Stimulated activated naive CD8-positive, alpha-beta T cell treated with anti-CD3 and anti-CD28 coated beads, Interleukin-15, amount 100 ng/mL, for 72 hours (primary cell): ENCODE data around the gene RIBC2.

Source experiments
- ATAC-seq: fragments of 150-1000 bp; cut with Tn5 transposase; 2 replicates; pipeline ENCODE4 v1.10.0; 2021; ENCODE audit warnings: mild to moderate bottlenecking, moderate library complexity
- DNase-seq, 2 donors: peaks; one replicate each; pipeline ENCODE4 v3.0.0; 2021 to 2022
- H3K27ac Mint-ChIP-seq, 2 donors: one replicate each; pipeline ENCODE4 v1.8.0; 2022; ENCODE audit warnings: mild to moderate bottlenecking in 2 of 2, mixed read lengths in 2 of 2, moderate library complexity in 2 of 2
- H3K27me3 Mint-ChIP-seq: one replicate; pipeline ENCODE4 v1.8.0; 2022; ENCODE audit warnings: mixed read lengths
- H3K4me1 Mint-ChIP-seq: one replicate; pipeline ENCODE4 v1.8.0; 2022; ENCODE audit warnings: mild to moderate bottlenecking, mixed read lengths
- H3K4me3 Mint-ChIP-seq, 2 donors: one replicate each; pipeline ENCODE4 v1.8.0; 2022; ENCODE audit warnings: mild to moderate bottlenecking in 2 of 2, mixed read lengths in 2 of 2, moderate library complexity in 1 of 2
- H3K9me3 Mint-ChIP-seq, 2 donors: one replicate each; pipeline ENCODE4 v1.8.0; 2022; ENCODE audit warnings: mixed read lengths in 2 of 2

RIBC2 gene

DNA sequence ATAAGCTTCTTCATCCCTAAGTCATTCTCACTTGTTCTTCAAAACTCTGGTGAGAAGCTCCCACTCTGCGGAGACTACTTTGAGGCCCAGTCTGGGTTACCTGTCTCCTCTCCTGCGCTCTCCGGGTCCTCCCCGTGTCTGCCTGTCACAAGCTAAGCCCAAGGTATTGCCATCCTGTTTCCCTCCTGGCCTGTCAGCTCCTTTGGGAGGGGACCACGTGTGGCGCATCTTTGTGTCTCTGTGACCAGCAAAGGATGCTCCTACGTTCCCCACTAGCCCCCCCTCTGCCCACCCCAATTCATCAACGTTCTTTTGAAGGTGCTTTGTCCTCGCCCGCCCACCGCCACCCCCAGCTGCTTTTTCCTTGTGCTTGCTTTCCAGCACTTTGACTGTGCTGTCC lies 57.4 kb downstream of the RIBC2 start:
- Mint-ChIP-seq H3K4me3 (no peak overlapping the region), H3K9me3 (peaks cover 6 to 7% of the 10 kb centered on the region in 2 donors), H3K4me1 (no peaks in the 10 kb centered on the region), H3K27me3 (peaks cover 18% of the 10 kb centered on the region), H3K27ac (no peak overlapping the region)
- ATAC-seq (no peak), DNase-seq (no peak)

DNA sequence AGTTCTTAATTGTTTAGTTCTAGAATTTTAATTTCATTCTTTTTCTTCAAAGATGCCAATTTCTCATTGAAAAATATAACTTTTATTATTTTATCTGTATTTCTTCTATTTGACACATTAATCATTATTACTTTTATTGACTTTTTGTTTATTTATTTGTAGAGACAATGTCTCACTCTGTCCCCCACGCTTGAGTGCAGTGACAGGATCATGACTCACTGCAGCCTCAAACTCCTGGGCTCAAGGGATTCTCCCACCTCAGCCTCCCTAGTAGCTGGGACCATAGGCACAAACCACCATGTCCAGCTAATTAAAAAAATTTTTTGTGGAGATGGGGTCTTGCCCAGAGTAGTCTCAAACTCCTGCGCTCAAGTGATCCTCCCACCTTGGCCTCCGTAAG lies 58.9 kb downstream of the RIBC2 start:
- H3K27me3 Mint-ChIP-seq = peaks cover 18% of the 10 kb centered on the region
- no peaks in the 10 kb centered on the region for H3K4me1 Mint-ChIP-seq
- peaks cover 0 to 5% of the 10 kb centered on the region in 2 donors for H3K9me3 Mint-ChIP-seq
- H3K27ac Mint-ChIP-seq = peak overlapping the region in 1 of 2 donors; percentile 54
- no peak overlapping the region for H3K4me3 Mint-ChIP-seq
- DNase-seq (no peak), ATAC-seq (no peak)

DNA sequence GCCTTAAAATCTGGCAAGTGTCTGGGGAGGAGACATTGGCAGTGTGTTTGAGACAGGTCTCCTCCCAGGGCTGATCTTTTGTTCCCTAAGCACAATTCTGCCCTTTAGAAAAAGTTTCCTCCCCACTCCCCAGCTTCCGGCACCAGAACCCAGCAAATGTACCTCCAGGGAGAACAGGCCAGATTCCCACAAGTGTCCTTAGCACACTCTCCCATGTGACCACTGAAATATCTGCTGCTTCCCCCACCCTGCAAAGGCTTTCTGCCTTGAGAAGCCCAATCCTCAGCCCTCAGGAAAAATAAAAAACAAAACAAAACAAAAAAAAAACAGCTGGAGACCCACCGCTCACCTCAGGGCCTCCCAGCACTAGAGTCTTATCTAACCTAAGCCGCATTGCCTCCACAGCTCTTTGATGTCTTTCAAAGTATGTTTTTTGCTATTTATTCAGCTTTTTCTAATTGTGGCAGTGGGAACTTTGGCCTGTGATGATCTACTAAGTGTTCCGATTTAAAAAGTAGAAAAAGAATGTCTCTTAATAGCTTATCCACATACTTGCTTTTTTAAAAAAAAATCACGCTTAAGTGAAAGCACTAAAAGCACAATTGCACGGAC lies 60.2 kb downstream of the RIBC2 start:
- H3K4me3 Mint-ChIP-seq = no peak overlapping the region
- H3K27ac Mint-ChIP-seq = peak overlapping the region in 1 of 2 donors; percentile 59
- no peaks in the 10 kb centered on the region for H3K9me3 Mint-ChIP-seq
- ATAC-seq (no peak), DNase-seq (no peak)
- no peaks in the 10 kb centered on the region for H3K4me1 Mint-ChIP-seq
- peaks cover 18% of the 10 kb centered on the region for H3K27me3 Mint-ChIP-seq

DNA sequence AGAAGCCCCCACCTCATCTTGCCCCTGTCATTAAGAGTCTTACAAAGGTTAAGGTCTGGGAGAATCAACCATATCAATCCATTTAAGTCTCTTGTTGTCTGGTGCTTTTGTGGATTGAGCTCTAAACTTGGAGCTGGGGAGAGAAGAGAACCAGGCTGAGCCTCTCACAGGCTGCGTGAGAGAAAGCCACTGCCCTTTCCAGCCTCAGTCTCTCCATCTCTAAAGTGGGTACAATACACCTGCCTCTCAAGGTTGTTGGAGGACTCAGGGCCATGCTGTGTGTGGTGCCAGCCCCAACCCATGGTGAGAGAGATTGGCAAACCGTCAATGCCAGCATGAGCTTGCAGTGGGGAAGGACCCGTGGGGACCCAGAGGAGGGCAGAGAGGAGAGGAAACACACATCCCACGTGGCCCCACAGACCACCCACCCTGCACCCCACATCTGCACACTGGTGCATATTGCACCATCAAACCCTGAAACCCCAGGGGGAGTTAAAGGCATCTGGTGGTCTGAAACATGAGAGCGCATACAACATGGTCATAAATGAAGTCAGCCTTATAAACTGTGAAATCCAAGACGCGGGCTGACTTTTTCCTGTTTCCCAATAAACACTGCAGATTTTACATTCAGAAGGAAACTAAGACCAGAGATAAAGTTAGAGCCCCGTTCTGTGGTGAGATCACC lies 61.7 kb downstream of the RIBC2 start:
- no peak overlapping the region for H3K27ac Mint-ChIP-seq
- H3K4me3 Mint-ChIP-seq = no peak overlapping the region
- DNase-seq (no peak), ATAC-seq (no peak)
- no peaks in the 10 kb centered on the region for H3K9me3 Mint-ChIP-seq
- H3K4me1 Mint-ChIP-seq = no peaks in the 10 kb centered on the region
- peaks cover 18% of the 10 kb centered on the region for H3K27me3 Mint-ChIP-seq

DNA sequence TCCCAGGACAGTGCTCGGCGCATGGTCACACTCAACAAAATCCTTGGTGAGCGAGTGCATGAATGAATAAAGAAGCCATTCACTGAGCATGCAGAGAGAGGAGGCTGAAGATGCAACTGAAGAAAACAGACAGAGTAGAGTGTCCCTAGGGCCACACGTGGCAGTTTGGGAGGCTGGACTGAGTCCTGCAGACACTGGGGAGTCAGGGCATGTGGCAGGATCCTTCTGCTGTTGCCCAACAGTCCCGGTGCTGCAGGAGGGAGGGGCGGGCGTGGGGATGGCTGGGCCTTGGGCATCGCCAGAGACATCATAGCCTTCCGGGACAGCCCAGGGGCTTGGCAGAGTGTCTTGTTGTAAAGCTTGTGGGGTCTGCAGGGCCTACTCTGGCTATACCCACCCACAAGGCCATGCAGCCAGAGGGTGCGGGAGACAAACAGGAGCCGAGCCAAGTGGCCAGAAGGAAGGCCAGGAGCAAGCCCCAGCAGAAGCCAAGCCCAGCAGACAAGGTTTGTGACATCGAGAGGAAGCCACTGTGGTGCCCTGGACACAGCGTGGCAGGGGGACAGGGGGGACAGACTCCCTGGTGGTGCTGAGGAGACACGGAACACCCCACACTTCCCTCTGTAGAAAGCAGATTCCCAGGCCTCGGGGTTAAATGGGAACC lies 62.5 kb downstream of the RIBC2 start:
- H3K9me3 Mint-ChIP-seq = peaks cover 0 to 4% of the 10 kb centered on the region in 2 donors
- no peak overlapping the region for H3K4me3 Mint-ChIP-seq
- H3K27me3 Mint-ChIP-seq = peaks cover 18% of the 10 kb centered on the region
- H3K4me1 Mint-ChIP-seq = no peaks in the 10 kb centered on the region
- ATAC-seq = no peak
- DNase-seq = no peak
- no peak overlapping the region for H3K27ac Mint-ChIP-seq

DNA sequence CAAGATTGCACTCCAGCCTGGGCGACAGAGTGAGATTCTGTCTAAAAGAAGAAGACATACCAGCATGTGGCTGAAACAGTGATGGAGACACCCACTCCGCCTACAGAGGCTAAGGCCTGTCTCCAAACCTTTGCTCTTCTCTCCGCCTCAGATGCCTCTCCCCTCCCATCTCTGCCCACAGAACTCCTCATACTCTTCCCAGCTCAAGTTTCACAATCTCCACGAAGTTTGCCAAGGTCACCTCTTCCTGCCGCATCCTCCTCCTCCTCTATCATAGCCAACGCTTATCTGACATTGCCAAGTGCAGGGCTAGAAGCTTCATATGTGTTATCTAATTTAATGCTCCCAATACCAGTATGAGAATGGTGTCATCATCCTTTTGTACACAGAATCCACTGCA lies 63.3 kb downstream of the RIBC2 start:
- Mint-ChIP-seq H3K9me3 (peaks cover 0 to 6% of the 10 kb centered on the region in 2 donors), H3K4me3 (no peak overlapping the region), H3K4me1 (no peaks in the 10 kb centered on the region), H3K27me3 (peaks cover 18% of the 10 kb centered on the region), H3K27ac (no peak overlapping the region)
- DNase-seq (no peak), ATAC-seq (no peak)

DNA sequence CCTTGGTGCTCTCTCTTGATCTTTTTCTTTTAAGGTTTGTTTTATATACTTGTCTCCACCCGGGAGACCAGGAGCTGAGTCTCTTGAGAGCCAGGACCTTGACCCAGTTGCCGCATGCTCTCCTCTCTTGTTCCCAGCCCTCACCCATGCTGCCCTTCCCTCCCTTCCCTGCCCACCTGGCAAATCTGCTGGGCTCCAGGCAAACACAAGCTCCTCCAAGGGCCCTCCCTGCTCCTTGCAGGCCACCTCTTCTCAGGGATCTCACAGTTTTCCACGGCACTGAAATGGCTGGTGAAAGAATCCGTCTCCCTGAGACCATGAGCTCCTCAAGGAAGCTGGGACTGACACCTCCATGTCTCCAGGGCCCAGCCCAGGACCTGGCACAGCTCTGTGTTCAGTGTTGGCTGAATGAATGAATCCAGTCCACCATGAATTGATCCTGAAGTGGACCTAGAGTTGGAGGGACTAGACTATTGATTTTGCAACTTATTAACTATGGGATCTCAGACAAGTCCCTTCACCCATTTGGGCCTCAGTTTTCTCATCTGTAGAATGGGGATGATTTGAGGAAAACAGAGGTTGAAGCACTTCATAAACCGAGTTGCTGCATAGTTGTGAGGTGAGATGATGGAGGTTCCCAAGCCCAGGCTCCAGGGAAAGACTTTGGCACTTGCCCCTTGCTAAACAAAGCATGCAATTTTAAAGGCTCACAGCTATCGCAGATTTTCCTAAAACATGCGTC lies 64.0 kb downstream of the RIBC2 start:
- no peak for DNase-seq
- ATAC-seq = no peak
- H3K27ac Mint-ChIP-seq = no peak overlapping the region
- H3K4me1 Mint-ChIP-seq = no peaks in the 10 kb centered on the region
- H3K4me3 Mint-ChIP-seq = no peak overlapping the region
- peaks cover 18% of the 10 kb centered on the region for H3K27me3 Mint-ChIP-seq
- peaks cover 0 to 6% of the 10 kb centered on the region in 2 donors for H3K9me3 Mint-ChIP-seq

DNA sequence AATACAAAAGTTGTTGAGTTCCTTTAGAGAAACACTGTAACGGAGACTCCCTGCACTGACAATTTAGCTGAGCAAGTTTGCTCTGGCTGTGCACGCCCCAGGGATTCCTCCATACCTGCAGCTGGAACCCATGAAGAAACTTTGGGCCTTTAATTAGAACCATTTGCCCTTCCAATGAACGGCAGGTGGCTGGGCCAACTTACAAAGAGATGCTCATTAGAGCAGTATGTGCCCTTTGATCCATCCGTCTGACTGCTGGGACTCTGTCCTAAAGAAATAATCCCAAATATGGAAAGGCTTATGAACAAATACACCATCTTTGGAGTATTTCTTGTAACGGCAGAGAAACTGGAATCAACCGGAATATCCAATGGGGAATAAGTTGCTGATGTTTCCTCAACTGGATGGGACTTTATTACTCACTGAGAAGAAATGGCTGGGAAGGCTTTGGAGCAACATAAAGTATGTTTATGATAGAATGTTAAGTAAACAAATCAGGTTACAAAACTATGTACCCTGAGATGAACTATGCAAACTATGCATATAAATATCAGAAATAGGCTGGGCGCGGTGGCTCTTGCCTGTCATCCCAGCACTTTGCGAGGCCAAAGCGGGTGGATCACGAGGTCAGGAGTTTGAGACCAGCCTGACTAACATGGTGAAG lies 64.7 kb downstream of the RIBC2 start:
- ATAC-seq (no peak), DNase-seq (no peak)
- Mint-ChIP-seq H3K27ac (no peak overlapping the region), H3K4me3 (no peak overlapping the region), H3K9me3 (peaks cover 0 to 6% of the 10 kb centered on the region in 2 donors), H3K27me3 (peaks cover 16% of the 10 kb centered on the region), H3K4me1 (no peaks in the 10 kb centered on the region)

DNA sequence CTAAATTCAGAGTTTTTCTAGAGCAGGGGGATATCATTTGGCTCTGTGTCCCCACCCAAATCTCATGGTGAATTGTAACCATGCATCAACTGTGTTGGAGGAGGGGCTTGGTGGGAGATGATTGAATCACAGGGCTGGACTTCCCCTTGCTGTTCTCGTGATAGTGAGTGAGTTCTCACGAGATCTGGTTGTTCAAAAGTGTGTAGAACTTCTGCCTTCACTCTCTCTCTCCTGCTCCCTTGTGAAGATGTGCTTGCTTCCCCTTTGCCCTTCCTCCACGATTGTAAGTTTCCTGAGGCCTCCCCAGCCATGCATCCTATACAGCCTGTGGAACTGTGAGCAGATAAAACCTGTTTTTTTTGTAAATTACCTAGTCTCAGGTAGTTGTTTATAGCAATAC lies 67.2 kb downstream of the RIBC2 start:
- Mint-ChIP-seq H3K4me3 (no peak overlapping the region), H3K27me3 (peaks cover 13% of the 10 kb centered on the region), H3K9me3 (peaks cover 0 to 6% of the 10 kb centered on the region in 2 donors), H3K4me1 (no peaks in the 10 kb centered on the region), H3K27ac (no peak overlapping the region)
- no peak for DNase-seq
- ATAC-seq = no peak

DNA sequence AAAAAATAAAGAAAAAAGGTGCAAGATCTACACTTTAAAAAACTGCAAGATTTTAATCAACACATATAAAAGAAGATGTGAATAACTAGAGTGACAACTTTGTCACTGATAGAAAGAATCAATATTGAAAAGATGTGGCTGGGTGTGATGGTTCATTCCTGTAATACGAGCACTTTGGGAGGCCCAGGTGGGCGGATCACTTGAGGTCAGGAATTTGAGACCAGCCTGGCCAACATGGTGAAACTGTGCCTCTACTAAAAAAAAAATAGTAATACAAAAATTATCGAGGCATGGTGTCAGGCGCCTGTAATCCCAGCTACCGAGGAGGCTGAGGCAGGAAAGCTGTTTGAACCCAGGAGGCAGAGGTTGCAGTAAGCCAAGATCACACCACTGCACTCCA lies 68.2 kb downstream of the RIBC2 start:
- ATAC-seq (no peak), DNase-seq (no peak)
- peaks cover 13% of the 10 kb centered on the region for H3K27me3 Mint-ChIP-seq
- no peak overlapping the region for H3K4me3 Mint-ChIP-seq
- no peak overlapping the region for H3K27ac Mint-ChIP-seq
- no peaks in the 10 kb centered on the region for H3K4me1 Mint-ChIP-seq
- peaks cover 0 to 6% of the 10 kb centered on the region in 2 donors for H3K9me3 Mint-ChIP-seq
